AG04449 (cell line): ENCODE measurements around the gene TTN.

ENCODE experiments used
- CTCF ChIA-PET: fragments of 350-600 bp; formaldehyde crosslinking; extraction: SDS; loops from one replicate; lab custom pipeline; 2021; ENCODE audit warnings: antibody characterized with exemption; lab: Yijun Ruan, JAX
- POLR2A ChIA-PET: fragments of 400-600, 350-600 bp; formaldehyde crosslinking; extraction: SDS; loops from one replicate; lab custom pipeline; 2020; ENCODE audit warnings: antibody characterized with exemption, inconsistent platforms; lab: Yijun Ruan, JAX
- DNase-seq: peaks from one replicate; pipeline ENCODE4 v3.0.0-alpha.2; 2010; ENCODE audit warnings: low read depth, low spot score
- H3K4me3 ChIP-seq: 2 replicates; pipeline ENCODE4 v1.5.1; 2011; ENCODE audit warnings: low read depth, mild to moderate bottlenecking, control low read depth, low read length
- CTCF ChIP-seq: IDR thresholded peaks from one replicate; pipeline ENCODE4 v1.5.1; 2011; ENCODE audit warnings: mild to moderate bottlenecking, moderate library complexity, low read length, control low read depth, inconsistent platforms; ENCODE audit not compliant: insufficient read depth; ENCODE audit errors: missing control alignments

TTN gene

GRCh38 chr2:178730049-178730448 is 77.2 kb downstream of the TTN start:
- H3K4me3 ChIP-seq, result no peak overlapping the region
- no peak for DNase-seq
- CTCF ChIA-PET, result no interaction called here
- POLR2A ChIA-PET, result no interaction called here
- TF ChIP-seq CTCF, result no peak

GRCh38 chr2:178723786-178724346 is 83.4 kb downstream of the TTN start:
- no peak for DNase-seq
- H3K4me3 ChIP-seq, result no peak overlapping the region
- TF ChIP-seq CTCF, result no peak
- ChIA-PET POLR2A (no interaction called here), CTCF (interaction anchor here (0.8 kb wide), 1 partner anchor 23 kb away, joined by 5 read pairs; no protein-coding TSS in a partner anchor)

GRCh38 chr2:178722296-178722695 is 84.9 kb downstream of the TTN start:
- TF ChIP-seq CTCF, result no peak
- DNase-seq, result no peak
- ChIA-PET CTCF (no interaction called here), POLR2A (no interaction called here)
- H3K4me3 ChIP-seq, result no peak overlapping the region

- POLR2A ChIA-PET, result no interaction called here
- no peak for TF ChIP-seq CTCF
- no peak overlapping the region for H3K4me3 ChIP-seq
- CTCF ChIA-PET, result no interaction called here
- no peak for DNase-seq
Observed at GRCh38 chr2:178718988-178719387, 88.2 kb downstream of the TTN start.

GRCh38 chr2:178718283-178718682 is 88.9 kb downstream of the TTN start:
- no peak overlapping the region for H3K4me3 ChIP-seq
- CTCF ChIA-PET, result interaction anchor here (1.6 kb wide), 1 partner anchor 18 kb away, joined by 5 read pairs; no protein-coding TSS in a partner anchor
- TF ChIP-seq CTCF, result no peak
- DNase-seq, result no peak
- POLR2A ChIA-PET, result no interaction called here

GRCh38 chr2:178716394-178716793 is 90.8 kb downstream of the TTN start:
- TF ChIP-seq CTCF, result no peak
- CTCF ChIA-PET, result interaction anchor here (2.6 kb wide), 1 partner anchor 16 kb away, joined by 8 read pairs; no protein-coding TSS in a partner anchor

More at GRCh38 chr2:178716394-178716793, 90.8 kb downstream of the TTN start:
- no peak overlapping the region for H3K4me3 ChIP-seq
- DNase-seq, result no peak
- POLR2A ChIA-PET, result no interaction called here
